Skeletal muscle cell (primary cell): ENCODE results near the gene NECAP2.
"Not testable (repeated sequence)": the region's sequence is repeated elsewhere in the genome, so short reads cannot be mapped to it uniquely, and the experiment has no call there.

Source experiments
- DNase-seq: peaks from one replicate; pipeline ENCODE4 v3.0.0-alpha.2; 2010; ENCODE audit warnings: low read depth
- H3K4me3 ChIP-seq: 2 replicates; pipeline ENCODE4 v1.5.1; 2011; ENCODE audit warnings: low read depth, mild to moderate bottlenecking, control low read depth, low read length, moderate library complexity

Gene NECAP2

DNA sequence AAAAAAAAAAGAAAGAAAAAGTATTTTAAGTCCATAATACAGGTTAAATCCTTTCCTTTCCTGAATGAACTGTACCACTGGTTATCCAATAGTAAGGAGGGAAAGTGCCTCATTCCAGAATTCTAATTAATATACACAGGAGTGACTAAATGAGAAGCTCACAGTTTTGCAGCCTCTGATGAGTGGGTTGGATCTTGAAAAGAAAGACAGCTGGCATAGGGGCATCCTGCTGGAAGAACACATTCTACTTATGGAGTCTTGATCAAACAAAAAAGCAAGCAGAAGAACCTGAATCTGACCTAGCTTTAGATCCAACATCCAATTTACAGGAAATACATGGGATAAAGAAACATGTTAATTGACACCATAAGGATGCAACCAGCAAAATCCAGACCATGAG is 46.5 kb downstream of the NECAP2 start:
- H3K4me3 ChIP-seq, DNase-seq: not testable (repeated sequence)

DNA sequence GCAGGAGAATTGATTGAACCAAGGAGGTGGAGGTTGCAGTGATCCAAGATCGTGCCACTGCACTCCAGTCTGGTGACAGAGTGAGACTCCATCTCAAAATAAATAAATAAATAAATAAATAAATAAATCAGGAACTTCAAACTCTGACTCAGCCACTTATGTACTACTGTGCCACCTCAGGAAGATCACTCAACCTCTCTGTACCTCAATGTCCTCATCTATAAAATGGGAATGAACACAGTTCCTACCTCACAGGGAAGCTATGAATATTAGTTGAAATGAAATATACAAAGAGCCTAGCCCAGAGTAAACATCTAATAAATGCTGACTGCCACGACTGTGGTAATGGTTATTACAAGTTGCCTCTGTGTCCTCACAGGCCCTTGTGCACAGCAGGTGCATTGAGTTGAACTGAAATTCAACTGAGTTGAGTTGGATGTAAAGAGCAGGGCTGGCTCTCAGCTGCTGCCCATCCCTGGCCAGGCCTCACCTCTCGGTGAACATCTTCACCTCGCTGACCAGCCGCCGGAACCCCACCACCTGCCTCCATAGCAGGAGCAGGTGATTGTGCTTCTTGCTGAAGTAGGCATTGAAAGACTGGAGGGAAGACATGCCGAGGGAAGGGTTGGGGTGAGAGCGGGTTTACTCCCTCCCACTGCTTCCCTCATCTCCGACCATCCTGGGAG is 48.8 kb downstream of the NECAP2 start:
- not testable (repeated sequence) for DNase-seq, H3K4me3 ChIP-seq

DNA sequence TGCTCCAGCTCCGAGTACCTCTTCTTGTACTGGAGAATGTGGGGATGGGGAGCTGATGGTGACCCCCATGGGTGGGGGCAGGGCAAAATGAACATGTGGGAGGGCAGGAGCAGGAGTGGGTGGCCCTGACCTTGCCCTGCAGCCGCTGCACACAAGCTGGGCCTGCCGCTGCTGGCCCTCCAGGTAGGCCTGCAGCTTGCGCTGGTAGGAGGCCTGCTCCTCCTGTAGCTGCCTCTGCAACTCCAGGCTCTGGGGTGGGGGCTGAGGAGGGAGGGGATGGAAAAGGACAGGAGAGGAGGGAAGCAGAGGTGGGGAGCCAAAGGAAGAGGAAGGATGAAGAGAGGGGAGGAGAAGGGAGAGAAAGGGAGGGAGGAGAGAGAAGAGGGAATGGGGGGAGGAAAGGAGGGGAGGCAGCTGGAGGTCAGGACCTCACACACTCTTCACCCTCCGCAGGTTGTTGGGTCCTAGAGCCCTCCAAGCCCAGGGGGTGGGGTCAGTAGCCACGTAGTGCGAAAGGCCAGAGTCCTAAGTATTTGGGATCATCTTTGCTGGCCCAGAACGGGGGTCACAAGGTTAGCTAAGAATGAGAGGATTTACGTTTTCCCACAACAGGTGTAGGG is 50.6 kb downstream of the NECAP2 start:
- no peak overlapping the region for H3K4me3 ChIP-seq
- DNase-seq = no peak

DNA sequence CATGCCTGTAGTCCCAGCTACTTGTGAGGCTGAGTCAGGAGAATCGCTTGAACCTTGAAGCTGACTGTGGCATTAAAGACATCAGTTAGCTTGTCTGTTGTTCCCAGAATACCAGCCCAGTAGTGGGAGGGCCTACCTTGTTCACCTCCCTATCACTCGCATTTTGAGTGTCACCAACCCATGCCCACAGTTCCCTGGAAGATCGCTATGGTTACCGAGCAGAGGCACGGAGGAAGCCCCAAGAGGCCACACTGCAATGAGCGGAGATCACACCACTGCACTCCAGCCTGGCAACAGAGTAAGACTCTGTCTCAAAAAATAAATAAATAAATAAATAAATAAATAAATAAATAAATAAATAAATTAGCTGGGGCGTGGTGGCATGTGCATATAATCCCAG is 52.4 kb downstream of the NECAP2 start:
- not testable (repeated sequence) for H3K4me3 ChIP-seq, DNase-seq

DNA sequence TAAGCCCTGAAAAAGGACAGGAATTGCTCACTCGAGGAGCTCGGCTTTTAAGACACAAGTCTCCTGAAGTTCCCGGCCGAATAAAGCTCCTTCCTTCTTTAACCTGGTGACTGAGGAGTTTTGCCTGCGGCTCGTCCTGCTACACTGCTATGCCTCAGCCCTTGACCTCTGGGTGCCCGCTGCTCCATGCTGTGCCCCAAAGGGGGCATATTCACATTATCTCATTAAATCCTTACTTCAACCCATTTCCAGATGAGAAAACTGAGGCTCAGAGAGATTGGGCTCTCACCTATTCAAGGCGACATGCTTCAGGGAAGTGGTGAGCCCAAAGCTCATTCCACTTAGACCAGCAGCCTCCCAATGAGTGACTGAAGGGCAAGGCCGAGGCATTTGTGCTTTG is 53.2 kb downstream of the NECAP2 start:
- not testable (repeated sequence) for DNase-seq, H3K4me3 ChIP-seq

DNA sequence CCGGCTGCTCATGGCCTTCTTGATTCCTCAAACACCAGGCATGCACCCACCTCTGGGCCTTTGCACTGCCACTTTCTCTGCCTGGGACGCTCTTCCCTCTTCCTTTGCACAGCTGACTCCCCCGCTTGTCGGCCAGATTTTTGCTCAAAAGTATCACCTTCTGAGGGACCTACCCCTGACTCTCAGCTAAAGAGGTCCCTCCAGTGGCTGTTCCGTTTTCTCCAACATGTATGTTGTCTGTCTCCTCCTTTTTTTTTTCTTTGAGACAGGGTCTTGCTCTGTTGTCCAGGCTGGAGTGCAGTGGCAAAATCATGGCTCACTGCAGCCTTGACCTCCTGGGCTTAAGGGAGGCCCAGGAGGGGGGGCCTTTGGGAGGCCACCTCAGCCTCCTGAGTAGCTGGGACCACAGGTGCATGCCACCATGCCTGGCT is 57.0 kb downstream of the NECAP2 start:
- not testable (repeated sequence) for DNase-seq, H3K4me3 ChIP-seq

DNA sequence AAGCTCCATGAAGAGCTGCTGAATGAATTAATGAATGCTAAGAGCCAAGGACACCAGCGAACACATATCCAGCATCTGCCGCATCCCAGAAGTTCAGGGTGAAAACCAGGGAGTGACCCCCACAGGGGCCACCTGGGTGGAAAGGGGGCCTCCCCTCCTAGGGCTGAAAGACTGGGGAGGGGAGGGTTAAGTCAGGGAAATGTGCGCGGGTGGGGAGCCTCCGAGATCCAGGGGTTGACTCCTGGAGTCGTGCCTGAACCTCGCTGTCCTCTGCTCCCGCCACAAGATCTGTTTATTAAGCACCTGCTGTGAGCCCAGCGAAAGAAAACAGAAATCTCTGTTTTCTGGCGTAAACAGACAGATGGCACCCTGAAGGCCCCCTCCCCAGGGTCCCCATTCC is 57.5 kb downstream of the NECAP2 start:
- not testable (repeated sequence) for DNase-seq
- H3K4me3 ChIP-seq = peak overlapping the region; percentile 75

DNA sequence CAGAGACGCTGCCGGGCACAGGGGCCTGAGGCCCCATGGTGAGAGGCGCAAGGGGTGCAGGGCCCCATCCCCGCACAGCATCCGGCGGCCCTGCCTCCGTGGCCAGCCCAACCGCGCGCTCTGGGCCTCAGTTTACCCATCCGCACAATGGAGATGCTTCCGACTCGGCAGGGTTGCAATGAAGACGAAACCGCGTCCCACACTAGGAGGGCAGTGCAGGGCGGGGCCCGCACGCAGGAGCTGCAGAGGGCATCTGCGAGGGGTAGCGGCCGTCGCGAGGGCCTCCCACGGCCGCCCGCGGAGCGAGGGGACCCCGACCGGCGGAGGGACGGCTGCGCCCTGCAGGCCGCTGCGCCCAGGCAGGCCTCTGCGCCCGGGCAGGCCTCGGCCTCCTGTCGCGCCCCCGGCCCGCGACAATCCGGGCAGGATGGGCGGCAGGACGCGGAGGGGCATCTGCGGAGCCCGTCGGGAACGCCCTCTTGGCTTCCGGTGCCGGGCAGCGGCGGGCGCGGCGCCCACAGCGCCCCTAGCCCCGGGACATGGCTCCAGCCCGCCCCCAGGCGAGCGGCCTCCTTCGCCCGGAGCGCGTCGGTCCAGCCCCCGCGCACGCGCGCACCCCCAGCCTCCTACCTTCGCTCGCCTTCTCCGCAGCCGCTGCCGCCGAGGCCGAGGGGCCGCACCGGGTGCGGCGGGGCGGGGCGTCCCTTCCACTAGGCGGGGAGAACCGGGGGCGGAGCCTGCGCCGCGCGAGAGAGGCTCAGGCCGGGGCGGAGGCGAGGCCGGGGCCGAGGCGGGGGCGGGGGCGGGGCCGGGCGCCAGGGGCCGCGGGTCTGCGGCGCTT is 58.3 kb downstream of the NECAP2 start:
- peak overlapping the region; percentile 75 for H3K4me3 ChIP-seq
- peak; percentile 52 for DNase-seq

DNA sequence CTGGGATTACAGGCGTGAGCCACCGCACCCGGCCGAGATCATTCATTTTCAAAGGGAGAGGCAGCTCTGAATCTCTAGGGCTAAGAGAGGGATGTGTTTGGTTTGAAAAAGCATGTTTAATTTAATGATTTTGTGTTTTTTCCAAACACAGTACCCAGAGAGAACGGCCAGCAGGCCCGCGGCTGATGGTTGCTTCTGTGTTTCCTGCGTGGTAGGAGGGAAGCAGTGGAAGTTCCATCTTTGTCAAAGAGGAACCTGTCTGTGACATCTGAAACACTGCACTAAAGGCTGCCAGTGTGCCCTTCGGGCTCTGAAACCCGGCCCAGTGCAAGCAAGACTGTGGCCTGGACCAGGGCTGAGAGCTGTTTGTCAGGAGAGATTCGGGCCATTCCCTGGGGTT is 59.9 kb downstream of the NECAP2 start:
- DNase-seq, H3K4me3 ChIP-seq: not testable (repeated sequence)

DNA sequence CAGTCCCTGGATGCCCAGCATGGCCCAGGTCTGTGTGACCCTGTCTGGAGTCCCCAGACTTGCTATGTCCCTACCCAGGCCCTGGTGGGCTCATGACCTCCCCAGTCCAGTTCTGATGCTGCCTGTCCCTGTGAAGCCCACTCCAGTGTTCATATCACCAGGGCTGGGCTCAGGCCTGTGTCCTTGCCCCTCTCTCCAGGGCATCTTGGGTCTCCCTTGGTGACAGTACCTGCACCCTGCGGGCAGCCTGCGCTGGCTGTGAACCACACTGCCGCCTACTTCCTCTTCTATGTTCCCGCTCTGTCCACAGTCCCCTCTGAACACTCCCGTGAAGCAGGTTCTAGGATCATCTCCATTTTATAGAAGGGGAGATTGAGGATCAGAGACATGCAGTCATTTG is 60.5 kb downstream of the NECAP2 start:
- not testable (repeated sequence) for DNase-seq

DNA sequence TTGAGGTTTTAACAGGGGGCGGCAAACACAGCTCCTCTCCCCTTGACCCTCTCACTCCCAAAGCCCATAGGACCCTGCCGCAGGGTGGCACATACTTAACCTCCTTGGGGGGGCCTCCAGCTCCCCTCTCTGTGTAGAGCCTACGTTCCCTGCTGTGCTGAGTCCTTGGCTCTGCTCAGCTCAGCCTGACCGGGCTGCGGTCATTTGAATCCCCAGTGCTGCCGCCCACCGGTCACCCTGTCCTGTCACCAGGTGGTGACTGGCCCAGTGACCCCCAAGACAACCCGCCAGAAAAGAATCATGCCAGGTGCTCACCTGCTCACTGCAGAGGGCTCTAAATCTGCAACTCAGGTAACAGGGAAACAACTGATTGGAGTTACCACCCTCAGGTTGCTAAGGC is 60.9 kb downstream of the NECAP2 start:
- not testable (repeated sequence) for H3K4me3 ChIP-seq, DNase-seq

More for the DNA sequence above, 60.5 kb downstream of the NECAP2 start:
- H3K4me3 ChIP-seq = not testable (repeated sequence)

DNA sequence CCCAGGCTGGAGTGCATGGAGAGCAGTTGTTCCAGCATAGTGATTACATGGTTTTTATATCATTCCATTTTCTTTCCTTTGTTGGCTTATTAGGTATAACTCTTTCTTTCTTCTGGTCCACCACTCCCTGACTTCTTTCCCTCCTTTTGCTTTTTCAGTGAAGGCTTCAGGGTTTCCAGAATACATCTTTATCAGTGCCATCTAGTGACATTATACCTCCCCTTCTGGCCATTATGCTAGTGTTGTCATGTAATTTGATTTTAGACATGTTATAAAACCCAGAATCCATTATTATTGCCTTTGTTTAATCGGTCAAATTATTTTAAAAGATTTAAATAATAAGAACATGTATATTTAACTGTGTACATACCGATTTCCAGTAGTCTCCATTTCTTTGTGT is 63.0 kb downstream of the NECAP2 start:
- no peak for DNase-seq
- no peak overlapping the region for H3K4me3 ChIP-seq

DNA sequence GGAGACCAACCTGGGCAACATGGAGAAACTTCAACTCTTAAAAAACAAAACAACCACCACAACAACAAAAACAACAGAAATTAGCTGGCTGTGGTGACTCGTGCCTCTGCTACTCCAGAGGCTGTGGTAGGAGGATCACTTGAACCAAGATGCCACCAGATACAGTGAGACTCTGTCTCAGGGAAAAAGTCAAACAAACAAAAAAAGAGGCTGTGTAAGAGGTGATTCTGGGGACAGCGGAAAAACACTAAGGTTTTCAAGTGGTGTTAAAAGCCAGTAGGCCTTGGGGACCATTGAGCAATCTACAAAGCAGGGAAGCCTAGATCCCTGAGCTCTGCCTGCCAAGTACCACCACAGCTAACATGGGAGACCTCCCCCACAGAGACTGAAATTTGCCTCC is 65.3 kb downstream of the NECAP2 start:
- not testable (repeated sequence) for H3K4me3 ChIP-seq, DNase-seq

DNA sequence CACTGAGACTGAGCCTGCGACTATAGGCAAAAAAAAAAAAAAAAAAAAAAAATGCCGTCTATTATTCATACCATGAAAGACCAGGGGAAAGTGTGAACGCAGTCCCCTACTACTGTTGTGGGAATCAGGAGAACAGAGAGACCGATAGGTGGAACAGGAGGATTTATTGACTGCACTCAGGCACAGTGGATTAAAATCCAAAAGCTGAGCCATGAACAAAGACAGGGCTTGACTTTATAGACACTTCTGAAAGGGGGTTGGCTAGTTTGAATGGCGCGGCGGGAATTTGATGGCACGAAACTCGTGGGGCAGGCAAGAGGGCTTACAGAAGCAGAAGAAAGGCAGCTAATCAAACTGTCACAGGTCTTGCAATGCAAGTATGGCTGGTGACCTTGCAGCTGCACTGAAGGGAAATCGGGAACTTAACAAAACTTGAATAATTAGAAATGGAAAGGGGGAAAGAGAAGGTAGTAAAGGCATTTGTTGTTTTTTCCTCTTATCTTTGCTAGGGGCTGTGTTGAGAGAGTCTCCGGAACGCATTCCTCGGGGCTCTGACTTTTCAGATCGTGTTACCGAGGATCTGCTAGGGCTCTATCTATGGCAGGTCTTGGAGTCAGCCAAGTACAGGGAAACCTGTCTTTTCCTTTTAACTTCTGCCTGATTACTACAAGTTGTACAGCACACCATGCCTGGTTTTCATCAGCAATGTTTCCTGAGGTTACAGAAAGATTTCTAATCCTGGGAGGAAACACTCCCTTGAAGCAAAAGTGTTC is 66.0 kb downstream of the NECAP2 start:
- not testable (repeated sequence) for DNase-seq, H3K4me3 ChIP-seq

DNA sequence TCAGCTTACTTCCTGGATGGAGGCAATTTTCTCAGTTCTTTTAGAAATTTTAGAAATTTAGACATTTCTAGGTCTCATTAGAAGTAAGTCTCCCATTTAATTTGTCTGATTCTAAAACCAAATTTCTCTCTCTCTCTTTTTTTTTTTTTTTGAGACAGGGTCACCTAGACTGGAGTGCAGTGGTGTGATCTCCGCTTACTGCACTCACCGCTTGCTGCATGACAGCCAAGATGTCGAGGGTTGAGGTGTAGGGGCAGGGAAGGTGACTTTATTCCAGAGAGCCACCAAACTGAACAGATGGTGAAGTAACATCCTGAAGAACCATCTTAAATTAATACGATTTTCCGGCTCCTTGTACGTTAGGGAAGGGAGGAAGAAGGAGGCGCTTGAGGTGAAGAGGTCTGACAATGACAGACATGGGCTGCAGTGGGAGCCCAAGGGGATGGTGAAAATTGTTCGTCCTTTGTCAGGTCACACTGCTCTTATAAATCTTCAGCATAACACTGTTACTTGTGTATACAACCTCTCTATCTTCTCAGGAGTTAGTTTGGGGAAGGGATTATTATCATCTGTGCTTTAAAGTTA is 68.4 kb downstream of the NECAP2 start:
- H3K4me3 ChIP-seq, DNase-seq: not testable (repeated sequence)
